CD4-positive, alpha-beta T cell treated with Interleukin-21 for 1 hour (primary cell): Measurements from ENCODE around the gene RAD1.
A peak's percentile ranks its signal among the peaks of the same experiment; 100 is the strongest.

Experiments used
- DNase-seq: peaks from one replicate; pipeline ENCODE4 v3.0.0-alpha.2; 2020

The RAD1 gene

GRCh38 chr5:34915856-34916192 is 520 bp upstream of the RAD1 start:
- DNase-seq = no peak

- DNase-seq = peak; percentile 33
Observed at GRCh38 chr5:34914671-34915138, 599 bp downstream of the RAD1 start.

GRCh38 chr5:34913072-34913471 is 2.2 kb downstream of the RAD1 start:
- no peak for DNase-seq

- DNase-seq = no peak
Observed at GRCh38 chr5:34905564-34905963, 9.7 kb downstream of the RAD1 start.

- DNase-seq = no peak
Observed at GRCh38 chr5:34903260-34903659, 12.0 kb downstream of the RAD1 start.

GRCh38 chr5:34900652-34901051 is 14.7 kb downstream of the RAD1 start:
- DNase-seq = no peak

GRCh38 chr5:34899066-34899465 is 16.2 kb downstream of the RAD1 start:
- DNase-seq = no peak

- peak; percentile 60 for DNase-seq
Observed at GRCh38 chr5:34898258-34898895, 16.9 kb downstream of the RAD1 start.

GRCh38 chr5:34897646-34898045 is 17.7 kb downstream of the RAD1 start:
- no peak for DNase-seq

- DNase-seq = no peak
Observed at GRCh38 chr5:34895641-34896419, 19.5 kb downstream of the RAD1 start.

GRCh38 chr5:34894716-34895115 is 20.6 kb downstream of the RAD1 start:
- DNase-seq = no peak

- DNase-seq = no peak
Observed at GRCh38 chr5:34892414-34892813, 22.9 kb downstream of the RAD1 start.

- no peak for DNase-seq
Observed at GRCh38 chr5:34891981-34892380, 23.3 kb downstream of the RAD1 start.

- no peak for DNase-seq
Observed at GRCh38 chr5:34889394-34889793, 25.9 kb downstream of the RAD1 start.

GRCh38 chr5:34886392-34887119 is 28.7 kb downstream of the RAD1 start:
- DNase-seq = no peak

- no peak for DNase-seq
Observed at GRCh38 chr5:34881246-34881645, 34.1 kb downstream of the RAD1 start.

GRCh38 chr5:34876275-34876674 is 39.0 kb downstream of the RAD1 start:
- DNase-seq = no peak

GRCh38 chr5:34870382-34870781 is 44.9 kb downstream of the RAD1 start:
- no peak for DNase-seq

- no peak for DNase-seq
Observed at GRCh38 chr5:34869256-34869655, 46.0 kb downstream of the RAD1 start.

GRCh38 chr5:34868791-34869190 is 46.5 kb downstream of the RAD1 start:
- DNase-seq = no peak

- DNase-seq = no peak
Observed at GRCh38 chr5:34867660-34868059, 47.6 kb downstream of the RAD1 start.

- DNase-seq = no peak
Observed at GRCh38 chr5:34866989-34867471, 48.3 kb downstream of the RAD1 start.

- no peak for DNase-seq
Observed at GRCh38 chr5:34865091-34865490, 50.2 kb downstream of the RAD1 start.

- DNase-seq = no peak
Observed at GRCh38 chr5:34863946-34864345, 51.4 kb downstream of the RAD1 start.
